Esophagus mucosa (tissue), 1 donor: Measurements from ENCODE around the gene ARHGAP33. TPM values are rescaled to one million over a fixed set of nuclear protein-coding genes. Genes with fewer than 3 reads are reported as not detected.

Source experiments
- ATAC-seq: fragments of 200-7000 bp; cut with Tn5 transposase; one replicate; pipeline ENCODE4 v1.9.1; 2020
- total RNA-seq: library from RNA; stranded (reverse); gene quantifications from one replicate; pipeline ENCODE4 v1.2.4, GENCODE V29; 2023
- donor health status: DM: yes; HTN: yes; CAD: no.

Gene ARHGAP33, protein sequence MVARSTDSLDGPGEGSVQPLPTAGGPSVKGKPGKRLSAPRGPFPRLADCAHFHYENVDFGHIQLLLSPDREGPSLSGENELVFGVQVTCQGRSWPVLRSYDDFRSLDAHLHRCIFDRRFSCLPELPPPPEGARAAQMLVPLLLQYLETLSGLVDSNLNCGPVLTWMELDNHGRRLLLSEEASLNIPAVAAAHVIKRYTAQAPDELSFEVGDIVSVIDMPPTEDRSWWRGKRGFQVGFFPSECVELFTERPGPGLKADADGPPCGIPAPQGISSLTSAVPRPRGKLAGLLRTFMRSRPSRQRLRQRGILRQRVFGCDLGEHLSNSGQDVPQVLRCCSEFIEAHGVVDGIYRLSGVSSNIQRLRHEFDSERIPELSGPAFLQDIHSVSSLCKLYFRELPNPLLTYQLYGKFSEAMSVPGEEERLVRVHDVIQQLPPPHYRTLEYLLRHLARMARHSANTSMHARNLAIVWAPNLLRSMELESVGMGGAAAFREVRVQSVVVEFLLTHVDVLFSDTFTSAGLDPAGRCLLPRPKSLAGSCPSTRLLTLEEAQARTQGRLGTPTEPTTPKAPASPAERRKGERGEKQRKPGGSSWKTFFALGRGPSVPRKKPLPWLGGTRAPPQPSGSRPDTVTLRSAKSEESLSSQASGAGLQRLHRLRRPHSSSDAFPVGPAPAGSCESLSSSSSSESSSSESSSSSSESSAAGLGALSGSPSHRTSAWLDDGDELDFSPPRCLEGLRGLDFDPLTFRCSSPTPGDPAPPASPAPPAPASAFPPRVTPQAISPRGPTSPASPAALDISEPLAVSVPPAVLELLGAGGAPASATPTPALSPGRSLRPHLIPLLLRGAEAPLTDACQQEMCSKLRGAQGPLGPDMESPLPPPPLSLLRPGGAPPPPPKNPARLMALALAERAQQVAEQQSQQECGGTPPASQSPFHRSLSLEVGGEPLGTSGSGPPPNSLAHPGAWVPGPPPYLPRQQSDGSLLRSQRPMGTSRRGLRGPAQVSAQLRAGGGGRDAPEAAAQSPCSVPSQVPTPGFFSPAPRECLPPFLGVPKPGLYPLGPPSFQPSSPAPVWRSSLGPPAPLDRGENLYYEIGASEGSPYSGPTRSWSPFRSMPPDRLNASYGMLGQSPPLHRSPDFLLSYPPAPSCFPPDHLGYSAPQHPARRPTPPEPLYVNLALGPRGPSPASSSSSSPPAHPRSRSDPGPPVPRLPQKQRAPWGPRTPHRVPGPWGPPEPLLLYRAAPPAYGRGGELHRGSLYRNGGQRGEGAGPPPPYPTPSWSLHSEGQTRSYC
- 3.9 TPM for total RNA-seq

DNA sequence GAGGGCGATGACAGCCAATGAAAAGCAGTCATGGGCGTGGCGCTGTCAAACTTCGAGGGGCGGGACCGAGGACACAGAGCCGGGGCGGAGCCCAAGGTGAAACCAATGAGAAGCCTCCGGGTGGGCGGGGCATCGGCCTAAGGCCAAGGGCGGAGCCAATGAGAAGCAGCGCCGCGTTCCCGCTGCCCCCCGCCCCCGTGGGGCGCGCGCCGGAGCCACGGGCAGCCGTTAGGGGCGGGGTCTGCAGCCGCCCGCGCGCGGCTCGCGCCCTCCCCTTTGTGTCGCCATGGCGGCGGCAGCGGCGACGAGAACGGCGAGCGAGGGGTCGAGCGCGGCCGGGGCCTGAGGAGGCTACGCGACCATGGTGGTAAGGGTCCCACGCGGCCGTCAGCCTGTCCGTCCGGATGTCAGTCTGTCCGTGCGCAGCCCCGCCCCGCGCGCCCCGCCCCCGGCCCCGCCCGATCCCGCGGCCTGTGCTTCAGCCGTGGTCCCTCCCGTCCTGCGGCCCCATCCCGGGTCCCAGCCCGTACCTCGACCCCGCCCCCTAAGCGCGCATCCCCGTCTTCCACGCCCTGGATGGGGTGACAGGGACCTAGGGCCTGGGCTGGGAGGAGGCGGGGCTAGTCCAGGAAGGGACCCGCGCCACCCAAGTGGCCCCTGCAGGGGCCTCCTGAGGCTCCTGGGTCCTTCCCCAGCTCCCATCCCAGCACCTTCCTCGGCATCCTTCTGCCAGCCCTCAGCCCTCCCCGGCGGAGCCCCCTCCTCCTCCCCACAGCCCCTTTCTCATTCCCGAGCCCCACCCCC, at the start of gene ARHGAP33:
Gene ARHGAP33 (plus strand): TSS at position 267 of the 804 bp plus-strand sequence. CDS start 95 bp downstream, at position 362.
- peak; percentile 97 for ATAC-seq

DNA sequence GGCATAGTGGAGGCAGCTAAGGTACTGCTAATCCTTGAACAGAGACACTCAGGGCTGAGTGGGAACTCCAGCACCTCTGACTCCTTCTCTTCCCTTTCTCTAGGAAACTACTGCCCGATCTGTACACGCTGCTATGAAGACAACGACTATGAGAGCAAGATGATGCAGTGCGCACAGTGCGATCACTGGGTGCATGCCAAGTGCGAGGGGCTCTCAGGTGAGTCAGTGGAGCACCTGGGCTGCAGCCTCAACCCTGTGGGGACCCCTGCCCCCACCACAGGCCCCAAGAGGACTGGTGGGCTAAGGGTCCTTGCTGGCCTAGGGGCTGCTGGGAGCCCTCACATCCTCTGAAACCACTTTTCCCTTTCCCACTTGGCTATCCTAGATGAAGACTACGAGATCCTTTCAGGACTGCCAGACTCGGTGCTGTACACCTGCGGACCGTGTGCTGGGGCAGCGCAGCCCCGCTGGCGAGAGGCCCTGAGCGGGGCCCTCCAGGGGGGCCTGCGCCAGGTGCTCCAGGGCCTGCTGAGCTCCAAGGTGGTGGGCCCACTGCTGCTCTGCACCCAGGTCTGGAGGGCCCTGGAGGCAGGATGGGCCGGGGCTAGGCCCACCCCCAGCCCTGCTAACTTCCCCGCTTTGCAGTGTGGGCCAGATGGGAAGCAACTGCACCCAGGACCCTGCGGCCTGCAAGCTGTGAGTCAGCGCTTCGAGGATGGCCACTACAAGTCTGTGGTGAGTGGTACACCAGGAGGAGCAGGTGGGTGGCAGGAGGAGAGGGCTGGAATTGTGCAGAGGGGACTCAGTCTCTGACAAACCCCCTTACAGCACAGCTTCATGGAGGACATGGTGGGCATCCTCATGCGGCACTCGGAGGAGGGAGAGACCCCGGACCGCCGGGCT, 48.1 kb upstream of the ARHGAP33 start:
- no peak for ATAC-seq

GRCh38 chr19:35727956-35728706, 47.2 kb upstream of the ARHGAP33 start:
- no peak for ATAC-seq

DNA sequence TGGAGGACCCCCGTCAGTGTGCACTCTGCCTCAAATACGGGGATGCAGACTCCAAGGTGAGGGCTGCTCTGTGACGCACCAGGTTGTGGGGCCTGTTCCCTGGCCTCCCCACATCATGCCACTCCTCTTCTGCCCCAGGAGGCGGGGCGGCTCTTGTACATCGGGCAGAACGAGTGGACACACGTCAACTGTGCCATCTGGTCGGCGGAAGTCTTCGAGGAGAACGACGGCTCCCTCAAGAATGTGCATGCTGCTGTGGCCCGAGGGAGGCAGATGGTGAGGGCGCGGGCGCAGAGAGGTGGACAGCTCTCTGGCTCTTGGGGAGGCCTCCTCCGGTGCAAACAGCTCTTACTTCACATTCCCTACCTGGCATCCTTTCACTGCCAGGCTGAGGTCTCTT, 46.3 kb upstream of the ARHGAP33 start:
- no peak for ATAC-seq

- no peak for ATAC-seq
Observed at GRCh38 chr19:35729763-35730162, 45.6 kb upstream of the ARHGAP33 start.

- no peak for ATAC-seq
Observed at GRCh38 chr19:35730326-35730725, 45.0 kb upstream of the ARHGAP33 start.

GRCh38 chr19:35731353-35731752, 44.0 kb upstream of the ARHGAP33 start:
- peak; percentile 80 for ATAC-seq

DNA sequence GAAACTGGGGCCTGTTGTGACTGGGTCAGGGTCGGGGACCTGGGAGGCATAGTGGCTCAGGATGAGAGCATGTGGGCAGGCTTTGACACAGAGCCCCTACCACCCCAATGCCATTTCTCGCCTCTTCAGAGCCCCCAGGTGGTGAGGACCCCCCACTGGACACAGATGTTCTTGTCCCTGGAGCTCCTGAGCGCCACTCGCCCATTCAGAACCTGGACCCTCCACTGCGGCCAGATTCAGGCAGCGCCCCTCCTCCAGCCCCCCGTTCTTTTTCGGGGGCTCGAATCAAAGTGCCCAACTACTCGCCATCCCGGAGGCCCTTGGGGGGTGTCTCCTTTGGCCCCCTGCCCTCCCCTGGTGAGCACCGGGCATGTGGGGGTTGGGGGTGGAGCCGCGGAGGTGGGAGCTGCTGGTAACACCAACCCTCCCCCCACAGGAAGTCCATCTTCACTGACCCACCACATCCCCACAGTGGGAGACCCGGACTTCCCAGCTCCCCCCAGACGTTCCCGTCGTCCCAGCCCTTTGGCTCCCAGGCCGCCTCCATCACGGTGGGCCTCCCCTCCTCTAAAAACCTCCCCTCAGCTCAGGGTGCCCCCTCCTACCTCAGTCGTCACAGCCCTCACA, 43.5 kb upstream of the ARHGAP33 start:
- ATAC-seq, result no peak

GRCh38 chr19:35732540-35733179, 42.7 kb upstream of the ARHGAP33 start:
- ATAC-seq, result no peak

GRCh38 chr19:35733180-35734125, 41.9 kb upstream of the ARHGAP33 start:
- ATAC-seq, result no peak

GRCh38 chr19:35734273-35734672, 41.1 kb upstream of the ARHGAP33 start:
- no peak for ATAC-seq

DNA sequence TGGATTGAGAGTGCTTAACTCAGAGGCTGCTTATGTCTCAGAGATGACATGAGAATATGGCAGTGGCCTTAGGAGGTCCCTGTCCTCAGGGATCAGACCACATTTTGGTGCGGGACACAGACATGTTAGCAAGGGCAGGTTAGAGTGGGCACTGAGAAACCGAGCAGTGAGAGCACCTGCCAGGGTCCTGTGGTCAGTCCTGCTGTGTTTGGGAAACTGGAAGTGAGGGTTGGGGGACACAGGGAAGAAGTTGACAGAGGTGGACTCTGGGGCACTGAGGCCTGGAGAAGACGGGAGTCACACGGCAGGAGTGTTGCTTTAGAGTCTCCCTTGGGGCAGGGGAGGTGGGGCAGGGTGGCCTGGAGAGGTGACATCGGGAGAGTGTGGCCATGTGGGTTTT, 40.5 kb upstream of the ARHGAP33 start:
- ATAC-seq, result no peak

DNA sequence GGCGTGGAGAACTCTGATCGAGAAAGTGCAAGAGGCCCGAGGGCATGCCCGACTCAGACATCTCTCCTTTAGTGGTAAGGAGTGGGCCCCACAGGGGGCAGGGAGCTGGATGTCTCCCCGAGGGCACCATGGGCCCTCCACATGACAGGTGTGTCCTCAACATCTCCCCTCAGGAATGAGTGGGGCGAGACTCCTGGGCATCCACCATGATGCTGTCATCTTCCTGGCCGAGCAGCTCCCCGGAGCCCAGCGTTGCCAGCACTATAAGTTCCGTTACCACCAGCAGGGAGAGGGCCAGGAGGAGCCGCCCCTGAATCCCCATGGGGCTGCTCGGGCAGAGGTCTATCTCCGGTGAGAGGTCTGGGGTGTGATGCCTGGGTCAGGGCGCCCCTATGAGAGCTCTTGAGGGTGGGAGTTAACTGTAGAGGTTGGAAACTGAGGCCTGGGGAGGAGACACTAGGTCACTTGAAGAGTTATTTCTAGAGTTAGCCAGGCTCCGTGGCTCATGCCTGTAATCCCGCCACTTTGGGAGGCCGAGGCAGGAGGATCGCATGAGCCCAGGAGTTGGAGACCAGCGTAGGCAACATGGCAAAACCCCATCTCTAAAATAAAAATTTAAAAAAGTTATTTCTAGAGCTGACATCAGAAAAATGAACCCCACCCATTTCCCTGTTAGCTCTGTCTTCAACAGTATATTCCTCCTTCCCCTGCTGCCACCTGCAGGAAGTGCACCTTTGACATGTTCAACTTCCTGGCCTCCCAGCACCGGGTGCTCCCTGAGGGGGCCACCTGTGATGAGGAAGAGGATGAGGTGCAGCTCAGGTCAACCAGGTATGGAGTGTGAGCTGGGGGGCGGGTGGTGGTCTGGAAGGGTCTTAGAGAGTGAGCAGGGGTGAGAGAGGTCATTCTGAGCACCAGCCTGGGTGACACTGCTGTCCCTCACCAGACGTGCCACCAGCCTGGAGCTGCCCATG, 38.2 kb upstream of the ARHGAP33 start:
- no peak for ATAC-seq

DNA sequence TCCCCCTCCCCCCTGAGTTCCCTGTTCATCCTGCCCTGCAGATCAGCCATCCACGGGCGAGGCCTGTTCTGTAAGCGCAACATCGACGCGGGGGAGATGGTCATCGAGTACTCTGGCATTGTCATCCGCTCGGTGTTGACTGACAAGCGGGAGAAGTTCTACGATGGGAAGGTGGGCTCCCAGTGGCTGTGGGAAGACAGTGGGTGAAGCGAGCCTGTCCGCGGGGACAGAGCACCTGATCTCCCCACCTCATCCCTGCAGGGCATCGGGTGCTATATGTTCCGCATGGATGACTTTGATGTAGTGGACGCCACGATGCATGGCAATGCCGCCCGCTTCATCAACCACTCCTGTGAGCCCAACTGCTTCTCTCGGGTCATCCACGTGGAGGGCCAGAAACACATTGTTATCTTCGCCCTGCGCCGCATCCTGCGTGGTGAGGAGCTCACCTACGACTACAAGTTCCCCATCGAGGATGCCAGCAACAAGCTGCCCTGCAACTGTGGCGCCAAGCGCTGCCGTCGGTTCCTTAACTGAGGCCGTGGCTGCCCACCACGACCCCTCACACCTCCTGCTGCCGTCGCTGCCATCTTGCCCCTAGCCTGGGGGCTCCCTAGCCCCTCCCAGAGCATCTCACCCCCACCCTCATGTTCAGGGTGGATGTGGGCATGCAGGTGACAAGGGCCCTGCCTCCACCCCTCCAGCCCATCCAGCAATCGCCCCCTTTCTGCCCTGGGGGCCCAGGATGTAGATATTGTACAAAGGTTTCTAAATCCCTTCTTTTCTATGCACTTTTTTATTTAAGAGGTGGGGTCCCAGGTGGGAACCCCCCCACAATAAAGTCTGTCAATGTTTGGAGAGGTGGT, 37.1 kb upstream of the ARHGAP33 start:
- no peak for ATAC-seq

DNA sequence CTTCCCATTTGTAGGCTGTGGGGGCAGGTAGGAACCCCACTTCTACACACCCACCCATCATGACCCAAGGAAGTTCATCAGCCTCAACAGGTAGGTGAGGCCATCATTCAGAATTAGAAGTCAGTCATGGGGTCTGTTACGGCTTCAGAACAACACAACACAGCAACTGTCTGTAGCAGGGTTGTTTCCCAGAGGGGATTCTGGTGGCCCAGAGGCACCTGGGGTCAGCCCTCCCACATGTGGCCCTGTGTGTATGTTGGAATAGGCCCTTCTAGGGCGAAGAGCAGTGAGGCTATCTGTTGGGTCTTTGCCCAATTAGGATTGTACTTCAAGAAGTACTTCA, 36.5 kb upstream of the ARHGAP33 start:
- no peak for ATAC-seq
